RWPE2 (cell line): Measurements from ENCODE around the gene NCBP1.

Experiments
- ATAC-seq: fragments of 200-7000 bp; cut with Tn5 transposase; 3 replicates; pipeline ENCODE4 v1.9.1; 2021; ENCODE audit warnings: low read depth
- DNase-seq: peaks from one replicate; pipeline ENCODE4 v3.0.0-alpha.2; 2020; ENCODE audit warnings: low spot score
- H3K27ac ChIP-seq: fragments of 450-650 bp; 2 replicates; pipeline ENCODE4 v1.5.1; 2017; ENCODE audit warnings: mild to moderate bottlenecking; ENCODE audit not compliant: poor library complexity, severe bottlenecking
- H3K27me3 ChIP-seq: fragments of 250-450 bp; sonication (Bioruptor Pico); 2 replicates; pipeline ENCODE4 v1.5.1; 2021; ENCODE audit warnings: mild to moderate bottlenecking, moderate library complexity; ENCODE audit not compliant: insufficient read depth, poor library complexity, severe bottlenecking
- H3K36me3 ChIP-seq: fragments of 250-450 bp; sonication (Bioruptor Pico); 2 replicates; pipeline ENCODE4 v1.5.1; 2020; ENCODE audit warnings: low read depth, mild to moderate bottlenecking, moderate library complexity
- H3K4me1 ChIP-seq: fragments of 250-450 bp; sonication (Bioruptor Pico); 2 replicates; pipeline ENCODE4 v1.5.1; 2021; ENCODE audit warnings: mild to moderate bottlenecking, moderate library complexity; ENCODE audit not compliant: insufficient read depth, poor library complexity, severe bottlenecking
- H3K4me3 ChIP-seq: fragments of 250-450 bp; sonication (Bioruptor Pico); 2 replicates; pipeline ENCODE4 v1.5.1; 2021; ENCODE audit warnings: mild to moderate bottlenecking, moderate library complexity; ENCODE audit not compliant: severe bottlenecking
- H3K9me3 ChIP-seq: fragments of 250-450 bp; sonication (Bioruptor Pico); 2 replicates; pipeline ENCODE4 v1.5.1; 2021; ENCODE audit warnings: mild to moderate bottlenecking, moderate library complexity; ENCODE audit not compliant: severe bottlenecking
- CTCF ChIP-seq: fragments of 450-650 bp; IDR thresholded peaks from one replicate; pipeline ENCODE4 v1.5.1; 2017; ENCODE audit warnings: mild to moderate bottlenecking, moderate library complexity; ENCODE audit not compliant: poor library complexity, severe bottlenecking

The NCBP1 gene

GRCh38 chr9:97722331-97722730 lies 88.7 kb downstream of the NCBP1 start:
- ATAC-seq (no peak), DNase-seq (no peak)
- Histone ChIP-seq H3K36me3 (no peaks in the 10 kb centered on the region), H3K9me3 (no peaks in the 10 kb centered on the region), H3K4me3 (no peak overlapping the region), H3K27ac (no peak overlapping the region), H3K4me1 (peaks cover 4% of the 10 kb centered on the region), H3K27me3 (no peaks in the 10 kb centered on the region)
- TF ChIP-seq CTCF = no peak
